Measurements from ENCODE around the gene IFIT3.

DNA sequence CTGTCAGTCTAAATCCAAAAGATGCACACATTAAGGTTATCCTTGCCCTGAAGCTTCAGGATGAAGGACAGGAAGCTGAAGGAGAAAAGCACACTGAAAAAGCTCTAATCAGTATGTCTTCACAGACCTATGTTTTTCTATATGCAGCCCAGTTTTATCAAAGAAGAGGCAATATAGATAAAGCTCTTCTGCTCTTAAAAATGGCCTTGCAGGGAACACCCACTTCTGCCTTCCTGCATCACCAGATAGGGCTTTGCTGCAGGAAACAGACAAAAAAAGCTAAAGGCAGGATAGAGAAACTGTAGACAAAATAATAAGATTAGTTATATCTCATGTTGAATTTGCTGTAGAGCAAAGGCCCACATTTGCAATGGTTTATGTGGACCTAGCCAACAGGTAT, 35.1 kb downstream of the IFIT3 start:
- TF ChIP-seq, protein P1, sequence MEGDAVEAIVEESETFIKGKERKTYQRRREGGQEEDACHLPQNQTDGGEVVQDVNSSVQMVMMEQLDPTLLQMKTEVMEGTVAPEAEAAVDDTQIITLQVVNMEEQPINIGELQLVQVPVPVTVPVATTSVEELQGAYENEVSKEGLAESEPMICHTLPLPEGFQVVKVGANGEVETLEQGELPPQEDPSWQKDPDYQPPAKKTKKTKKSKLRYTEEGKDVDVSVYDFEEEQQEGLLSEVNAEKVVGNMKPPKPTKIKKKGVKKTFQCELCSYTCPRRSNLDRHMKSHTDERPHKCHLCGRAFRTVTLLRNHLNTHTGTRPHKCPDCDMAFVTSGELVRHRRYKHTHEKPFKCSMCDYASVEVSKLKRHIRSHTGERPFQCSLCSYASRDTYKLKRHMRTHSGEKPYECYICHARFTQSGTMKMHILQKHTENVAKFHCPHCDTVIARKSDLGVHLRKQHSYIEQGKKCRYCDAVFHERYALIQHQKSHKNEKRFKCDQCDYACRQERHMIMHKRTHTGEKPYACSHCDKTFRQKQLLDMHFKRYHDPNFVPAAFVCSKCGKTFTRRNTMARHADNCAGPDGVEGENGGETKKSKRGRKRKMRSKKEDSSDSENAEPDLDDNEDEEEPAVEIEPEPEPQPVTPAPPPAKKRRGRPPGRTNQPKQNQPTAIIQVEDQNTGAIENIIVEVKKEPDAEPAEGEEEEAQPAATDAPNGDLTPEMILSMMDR (conservative IDR thresholded peaks at IDR 0.05 in 1 of 2, IDR thresholded peaks at IDR 0.05 in 1 of 2; ENCODE audit: low read depth in 1 of 2, low read length in 2 of 2) = no peak
- TF ChIP-seq EZH2 (IDR thresholded peaks at IDR 0.05; ENCODE audit: low read length, missing control alignments) = no peak

All from fibroblast of lung (primary cell).